ENCODE data around the gene CDK2AP2. TPM values are rescaled to one million over a fixed set of nuclear protein-coding genes. Genes with fewer than 3 reads are reported as not detected.

Gene CDK2AP2
- total RNA-seq, 1 donor = 22.1 TPM

GRCh38 chr11:67493548-67494370, 14.2 kb downstream of the CDK2AP2 start:
- H3K4me3 ChIP-seq (ENCODE audit: low read depth, low read length) = no peak overlapping the region
- no peak for TF ChIP-seq CTCF (IDR thresholded peaks at IDR 0.05; ENCODE audit: insufficient read depth, low read length)
- DNase-seq (ENCODE audit: low read depth) = no peak

- no peak overlapping the region for H3K4me3 ChIP-seq (ENCODE audit: low read depth, low read length)
- DNase-seq (ENCODE audit: low read depth) = no peak
- no peak for TF ChIP-seq CTCF (IDR thresholded peaks at IDR 0.05; ENCODE audit: insufficient read depth, low read length)
Measured at GRCh38 chr11:67492801-67493547, 15.0 kb downstream of the CDK2AP2 start.

- no peak for DNase-seq (ENCODE audit: low read depth)
- no peak for TF ChIP-seq CTCF (IDR thresholded peaks at IDR 0.05; ENCODE audit: insufficient read depth, low read length)
- H3K4me3 ChIP-seq (ENCODE audit: low read depth, low read length) = no peak overlapping the region
Measured at GRCh38 chr11:67492069-67492727, 15.8 kb downstream of the CDK2AP2 start.

- no peak for DNase-seq (ENCODE audit: low read depth)
- no peak overlapping the region for H3K4me3 ChIP-seq (ENCODE audit: low read depth, low read length)
- no peak for TF ChIP-seq CTCF (IDR thresholded peaks at IDR 0.05; ENCODE audit: insufficient read depth, low read length)
Measured at GRCh38 chr11:67491276-67492068, 16.5 kb downstream of the CDK2AP2 start.

- TF ChIP-seq CTCF (IDR thresholded peaks at IDR 0.05; ENCODE audit: insufficient read depth, low read length) = no peak
- DNase-seq (ENCODE audit: low read depth) = no peak
- H3K4me3 ChIP-seq (ENCODE audit: low read depth, low read length) = no peak overlapping the region
Measured at GRCh38 chr11:67490727-67491065, 17.3 kb downstream of the CDK2AP2 start.
